HCT116 (cell line): Measurements from ENCODE around the gene TRDN. TPM values are rescaled to one million over a fixed set of nuclear protein-coding genes. Genes with fewer than 3 reads are reported as not detected.

Experiments used
- ATAC-seq: fragments of 200-7000 bp; cut with Tn5 transposase; 2 replicates; pipeline ENCODE4 v1.9.1; 2020; ENCODE audit warnings: mild to moderate bottlenecking, moderate library complexity
- BruUV-seq: library from RNA; stranded (reverse); fragments of 400-500 nt; replicated peaks from 2 replicates; lab custom pipeline; 2021; lab: Mats Ljungman, UMichigan
- CTCF ChIA-PET: fragments of 300-600 bp; sonication (Branson Sonifier 250); formaldehyde crosslinking; loops from one replicate; lab custom pipeline; 2021; ENCODE audit warnings: antibody characterized with exemption; lab: Charles Lee
- POLR2A ChIA-PET: fragments of 300-600, 350-600 bp; sonication (Branson Sonifier 250); formaldehyde crosslinking; loops from one replicate; lab custom pipeline; 2021; ENCODE audit warnings: antibody characterized with exemption; lab: Charles Lee
- RAD21 ChIA-PET, 2 experiments: fragments of 300-600 bp; sonication (Branson Sonifier 250); formaldehyde crosslinking; loops; one replicate each; lab custom pipeline; 2023; ENCODE audit warnings: low total read pairs in 2 of 2; ENCODE audit not compliant: uncharacterized antibody in 2 of 2, unreplicated experiment in 2 of 2, low non-redundant PET in 1 of 2; lab: Charles Lee
- DNase-seq: peaks from one replicate; pipeline ENCODE4 v3.0.0-alpha.2; 2010; ENCODE audit warnings: low read depth, low spot score
- H2AFZ ChIP-seq: fragments of 200-600 bp; shearing (Covaris generic), sonication (generic); 2 replicates; pipeline ENCODE4 v1.6.1; 2017; ENCODE audit warnings: low read depth, mixed run types, mixed read lengths, antibody characterized with exemption, low read length; ENCODE audit not compliant: poor library complexity, severe bottlenecking
- H3K27ac ChIP-seq: 2 replicates; pipeline ENCODE4 v1.5.1; 2012; ENCODE audit warnings: low read depth, low read length
- H3K27me3 ChIP-seq: fragments of 200-600 bp; sonication (generic); 2 replicates; pipeline ENCODE4 v1.6.1; 2016; ENCODE audit warnings: mixed run types, low read length, mixed read lengths; ENCODE audit not compliant: insufficient read depth
- H3K36me3 ChIP-seq, 2 experiments: fragments of 200-500 bp in 1 of 2; fragments of 200-600 bp in 1 of 2; sonication (Bioruptor generic) in 1 of 2; sonication (generic) in 1 of 2; 2 replicates each; pipeline versions ENCODE4 v1.5.1 to v1.6.1; 2014 to 2016; ENCODE audit warnings: low read length in 2 of 2, inconsistent platforms in 1 of 2, mixed read lengths in 1 of 2, mixed run types in 1 of 2; ENCODE audit not compliant: insufficient read depth in 2 of 2, control insufficient read depth in 1 of 2
- H3K4me1 ChIP-seq, 2 experiments: fragments of 200-600 bp in 1 of 2; sonication (generic) in 1 of 2; 2 replicates each; pipeline versions ENCODE4 v1.5.1 to v1.6.1; 2012 to 2017; ENCODE audit warnings: low read length in 2 of 2, inconsistent platforms in 1 of 2, mild to moderate bottlenecking in 1 of 2, mixed read lengths in 1 of 2, mixed run types in 1 of 2, moderate library complexity in 1 of 2; ENCODE audit not compliant: insufficient read depth in 2 of 2, control insufficient read depth in 1 of 2
- H3K4me2 ChIP-seq: fragments of 200-600 bp; sonication (generic); 2 replicates; pipeline ENCODE4 v1.6.1; 2017; ENCODE audit warnings: mixed run types, low read length, mixed read lengths
- H3K4me3 ChIP-seq, 2 experiments: fragments of 200-600 bp in 1 of 2; sonication (generic) in 1 of 2; replicated peaks in 1 of 2; 2 replicates each; pipeline ENCODE4 v1.5.1; 2011 to 2016; ENCODE audit warnings: low read length in 2 of 2, control low read depth in 1 of 2, low read depth in 1 of 2, mild to moderate bottlenecking in 1 of 2, mixed read lengths in 1 of 2, mixed run types in 1 of 2
- H3K79me2 ChIP-seq: fragments of 200-600 bp; sonication (generic); 2 replicates; pipeline ENCODE4 v1.6.1; 2017; ENCODE audit warnings: mild to moderate bottlenecking, mixed run types, low read length, moderate library complexity, mixed read lengths; ENCODE audit not compliant: insufficient read depth
- H3K9ac ChIP-seq: fragments of 200-600 bp; sonication (generic); 2 replicates; pipeline ENCODE4 v1.6.1; 2016; ENCODE audit warnings: low read length, mixed read lengths
- H3K9me2 ChIP-seq: fragments of 200-600 bp; sonication (generic), shearing (Covaris generic); 2 replicates; pipeline ENCODE4 v1.6.1; 2017; ENCODE audit warnings: mixed run types, mild to moderate bottlenecking, moderate library complexity; ENCODE audit not compliant: insufficient read depth
- H3K9me3 ChIP-seq, 2 experiments: fragments of 200-500 bp in 1 of 2; fragments of 200-600 bp in 1 of 2; sonication (Bioruptor generic) in 1 of 2; sonication (generic) in 1 of 2; 2 replicates each; pipeline ENCODE4 v1.6.1; 2014 to 2017; ENCODE audit warnings: low read length in 2 of 2, mixed read lengths in 2 of 2, inconsistent platforms in 1 of 2, low read depth in 1 of 2, mild to moderate bottlenecking in 1 of 2, mixed run types in 1 of 2, moderate library complexity in 1 of 2; ENCODE audit not compliant: control insufficient read depth in 1 of 2, insufficient read depth in 1 of 2
- H4K20me1 ChIP-seq: fragments of 200-600 bp; sonication (generic), shearing (Covaris generic); 2 replicates; pipeline ENCODE4 v1.6.1; 2017; ENCODE audit warnings: mixed run types, mild to moderate bottlenecking, moderate library complexity; ENCODE audit not compliant: insufficient read depth
- CBX3 ChIP-seq: IDR thresholded peaks from 2 replicates; pipeline ENCODE4 v1.6.1; 2012; ENCODE audit warnings: low read depth
- CEBPB ChIP-seq: IDR thresholded peaks from 2 replicates; pipeline ENCODE4 v1.6.1; 2012; ENCODE audit warnings: low read depth
- ELF1 ChIP-seq: IDR thresholded peaks from 2 replicates; pipeline ENCODE4 v1.6.1; 2012; ENCODE audit warnings: low read depth, borderline replicate concordance
- EZH2phosphoT487 ChIP-seq: fragments of 200-600 bp; IDR thresholded peaks from 2 replicates; pipeline ENCODE4 v1.6.1; 2018; ENCODE audit warnings: antibody characterized with exemption, borderline replicate concordance
- JUND ChIP-seq: IDR thresholded peaks from 2 replicates; pipeline ENCODE4 v1.6.1; 2012
- POLR2AphosphoS5 ChIP-seq: IDR thresholded peaks from 2 replicates; pipeline ENCODE4 v1.6.1; 2011; ENCODE audit warnings: mild to moderate bottlenecking, low read depth, low read length, moderate library complexity
- RAD21 ChIP-seq: IDR thresholded peaks from 2 replicates; pipeline ENCODE4 v1.6.1; 2012; ENCODE audit warnings: low read depth, mild to moderate bottlenecking
- SIN3A ChIP-seq: IDR thresholded peaks from 2 replicates; pipeline ENCODE4 v1.6.1; 2012; ENCODE audit warnings: low read depth
- SP1 ChIP-seq: IDR thresholded peaks from 2 replicates; pipeline ENCODE4 v1.6.1; 2012; ENCODE audit warnings: low read depth
- TCF7L2 ChIP-seq: IDR thresholded peaks from 2 replicates; pipeline ENCODE4 v1.7.0; 2011; ENCODE audit warnings: borderline replicate concordance, inconsistent platforms; ENCODE audit not compliant: insufficient read depth, insufficient read length; ENCODE audit errors: extremely low read depth
- YY1 ChIP-seq: IDR thresholded peaks from 2 replicates; pipeline ENCODE4 v1.6.1; 2011; ENCODE audit warnings: low read length, low read depth, moderate library complexity, mild to moderate bottlenecking; ENCODE audit not compliant: insufficient replicate concordance; ENCODE audit errors: extremely low read depth
- ZFX ChIP-seq: fragments of 450-650 bp; IDR thresholded peaks from 2 replicates; pipeline ENCODE4 v1.6.1; 2017
- ZNF274 ChIP-seq: fragments of 200-500 bp; sonication (Bioruptor generic); IDR thresholded peaks from 2 replicates; pipeline ENCODE4 v1.6.1; 2014; ENCODE audit warnings: mild to moderate bottlenecking, low read depth, low read length, inconsistent platforms
- intact Hi-C: fragments of 100-400 bp; cut with micrococcal nuclease; formaldehyde crosslinking; loops from 2 replicates; pipeline ENCODE4 v1.10.0; 2022
- total RNA-seq: library from RNA; stranded (reverse); gene quantifications from one replicate; pipeline ENCODE4 v1.2.1, GENCODE V29; 2021; ENCODE audit not compliant: unreplicated experiment
- TF ChIP-seq, protein P1 (sequence below): IDR thresholded peaks from 2 replicates; pipeline ENCODE4 v1.6.1; 2012; ENCODE audit warnings: low read depth
- TF ChIP-seq, protein P2 (sequence below): IDR thresholded peaks from 2 replicates; pipeline ENCODE4 v1.6.1; 2012

TRDN gene
- total RNA-seq, 1 experiment from 2014 or later = not detected

DNA sequence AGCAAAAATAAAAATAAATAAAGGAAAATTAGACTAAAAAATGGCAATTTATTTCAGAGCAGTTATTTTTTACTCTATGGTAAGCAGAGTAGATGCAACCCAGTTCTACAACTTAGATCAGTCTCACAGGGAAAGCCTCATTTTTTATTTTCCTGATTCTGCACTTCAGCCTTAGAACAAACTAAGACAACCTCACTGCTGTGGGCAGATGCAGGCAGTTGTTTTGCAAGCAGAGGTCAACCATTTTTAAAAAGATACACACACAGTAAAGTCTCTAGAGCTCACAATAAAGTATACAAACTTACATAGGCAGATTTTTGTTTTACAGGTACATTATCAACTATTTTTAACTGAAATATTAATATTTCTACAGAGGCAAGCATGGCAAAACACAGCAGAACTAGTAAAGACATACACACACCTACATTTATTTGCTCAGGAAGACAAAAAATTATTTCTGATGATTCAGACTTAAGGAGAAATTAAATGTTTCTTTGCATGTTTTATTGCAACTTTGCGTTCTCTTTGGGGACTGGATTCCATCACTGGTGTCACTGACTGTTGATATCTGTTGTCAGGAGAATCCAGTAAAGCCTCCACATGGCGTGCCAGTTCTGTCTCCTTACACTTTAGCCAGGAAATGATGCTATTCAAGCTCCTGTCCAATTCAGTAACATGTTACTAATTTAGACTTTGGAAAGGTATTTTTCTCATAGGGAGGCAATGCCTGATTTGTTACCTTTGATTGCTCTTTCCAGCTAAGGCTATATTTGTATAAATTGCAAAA lies 102.7 kb downstream of the TRDN start (continued):
- TF ChIP-seq, protein P1, sequence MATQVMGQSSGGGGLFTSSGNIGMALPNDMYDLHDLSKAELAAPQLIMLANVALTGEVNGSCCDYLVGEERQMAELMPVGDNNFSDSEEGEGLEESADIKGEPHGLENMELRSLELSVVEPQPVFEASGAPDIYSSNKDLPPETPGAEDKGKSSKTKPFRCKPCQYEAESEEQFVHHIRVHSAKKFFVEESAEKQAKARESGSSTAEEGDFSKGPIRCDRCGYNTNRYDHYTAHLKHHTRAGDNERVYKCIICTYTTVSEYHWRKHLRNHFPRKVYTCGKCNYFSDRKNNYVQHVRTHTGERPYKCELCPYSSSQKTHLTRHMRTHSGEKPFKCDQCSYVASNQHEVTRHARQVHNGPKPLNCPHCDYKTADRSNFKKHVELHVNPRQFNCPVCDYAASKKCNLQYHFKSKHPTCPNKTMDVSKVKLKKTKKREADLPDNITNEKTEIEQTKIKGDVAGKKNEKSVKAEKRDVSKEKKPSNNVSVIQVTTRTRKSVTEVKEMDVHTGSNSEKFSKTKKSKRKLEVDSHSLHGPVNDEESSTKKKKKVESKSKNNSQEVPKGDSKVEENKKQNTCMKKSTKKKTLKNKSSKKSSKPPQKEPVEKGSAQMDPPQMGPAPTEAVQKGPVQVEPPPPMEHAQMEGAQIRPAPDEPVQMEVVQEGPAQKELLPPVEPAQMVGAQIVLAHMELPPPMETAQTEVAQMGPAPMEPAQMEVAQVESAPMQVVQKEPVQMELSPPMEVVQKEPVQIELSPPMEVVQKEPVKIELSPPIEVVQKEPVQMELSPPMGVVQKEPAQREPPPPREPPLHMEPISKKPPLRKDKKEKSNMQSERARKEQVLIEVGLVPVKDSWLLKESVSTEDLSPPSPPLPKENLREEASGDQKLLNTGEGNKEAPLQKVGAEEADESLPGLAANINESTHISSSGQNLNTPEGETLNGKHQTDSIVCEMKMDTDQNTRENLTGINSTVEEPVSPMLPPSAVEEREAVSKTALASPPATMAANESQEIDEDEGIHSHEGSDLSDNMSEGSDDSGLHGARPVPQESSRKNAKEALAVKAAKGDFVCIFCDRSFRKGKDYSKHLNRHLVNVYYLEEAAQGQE = no peak
- TF ChIP-seq POLR2AphosphoS5 (no peak), CBX3 (no peak), SIN3A (no peak), RAD21 (no peak)

DNA sequence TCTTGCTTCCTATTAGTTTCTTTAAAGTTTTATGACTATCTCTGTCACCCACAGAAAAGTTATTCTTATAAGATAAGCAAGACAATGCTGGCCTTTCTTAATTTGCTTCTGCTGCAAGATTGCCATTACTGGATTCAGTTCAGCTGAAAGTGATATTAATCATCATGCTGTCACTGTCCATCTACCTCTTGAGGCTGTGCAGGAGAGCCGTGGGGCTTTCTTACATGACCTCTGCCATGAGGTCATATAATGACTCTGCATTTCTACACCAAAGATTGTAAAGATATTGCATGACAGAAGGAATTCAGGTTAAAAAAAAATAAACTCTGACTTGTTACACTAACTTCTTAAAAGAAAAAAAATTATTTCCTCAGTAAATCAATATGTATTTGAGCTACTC lies 106.9 kb downstream of the TRDN start:
- Histone ChIP-seq H3K4me3 (no peak overlapping the region), H3K9ac (no peak overlapping the region), H3K79me2 (no peaks in the 10 kb centered on the region), H3K27ac (no peak overlapping the region), H3K9me2 (no peaks in the 10 kb centered on the region), H2AFZ (no peak overlapping the region), H4K20me1 (no peaks in the 10 kb centered on the region; the same call in 1 of the 2 replicates), H3K9me3 (no peaks in the 10 kb centered on the region), H3K4me2 (no peak overlapping the region), H3K4me1 (no peaks in the 10 kb centered on the region)
- DNase-seq (no peak), ATAC-seq (no peak)
- intact Hi-C loops = no loop called here
- ChIA-PET RAD21 (no interaction called here), POLR2A (no interaction called here)
- TF ChIP-seq RAD21 (no peak), SP1 (no peak), ZFX (no peak), EZH2phosphoT487 (no peak), JUND (no peak), TCF7L2 (no peak), YY1 (no peak), CEBPB (no peak), ZNF274 (no peak), ELF1 (no peak)
- TF ChIP-seq, protein P2, sequence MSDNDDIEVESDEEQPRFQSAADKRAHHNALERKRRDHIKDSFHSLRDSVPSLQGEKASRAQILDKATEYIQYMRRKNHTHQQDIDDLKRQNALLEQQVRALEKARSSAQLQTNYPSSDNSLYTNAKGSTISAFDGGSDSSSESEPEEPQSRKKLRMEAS = no peak
- TF ChIP-seq, all 23 proteins: peak for 0
- CTCF ChIA-PET = no interaction called here
- BruUV-seq = no TSS peak
- Histone ChIP-seq H3K27me3 (no peaks in the 10 kb centered on the region), H3K36me3 (no peaks in the 10 kb centered on the region)
